ENCODE results near the gene TBL2.

DNA sequence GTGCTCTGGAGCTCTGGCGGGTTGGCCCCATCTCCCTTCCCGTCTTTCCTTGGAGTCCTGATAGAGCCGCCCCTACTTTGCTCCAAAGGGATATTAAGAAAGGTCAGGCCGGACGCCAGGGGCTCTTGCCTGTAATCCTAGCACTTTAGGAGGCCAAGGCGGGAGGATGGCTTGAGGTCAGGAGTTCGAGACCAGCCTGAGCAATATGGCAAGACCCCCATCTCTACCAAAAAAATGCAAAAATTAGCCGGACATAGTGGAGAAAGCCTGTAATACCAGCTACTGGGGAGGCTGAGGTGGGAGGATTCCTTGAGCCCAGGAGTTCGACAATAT is 46.3 kb upstream of the TBL2 start:
- TF ChIP-seq, protein P1, sequence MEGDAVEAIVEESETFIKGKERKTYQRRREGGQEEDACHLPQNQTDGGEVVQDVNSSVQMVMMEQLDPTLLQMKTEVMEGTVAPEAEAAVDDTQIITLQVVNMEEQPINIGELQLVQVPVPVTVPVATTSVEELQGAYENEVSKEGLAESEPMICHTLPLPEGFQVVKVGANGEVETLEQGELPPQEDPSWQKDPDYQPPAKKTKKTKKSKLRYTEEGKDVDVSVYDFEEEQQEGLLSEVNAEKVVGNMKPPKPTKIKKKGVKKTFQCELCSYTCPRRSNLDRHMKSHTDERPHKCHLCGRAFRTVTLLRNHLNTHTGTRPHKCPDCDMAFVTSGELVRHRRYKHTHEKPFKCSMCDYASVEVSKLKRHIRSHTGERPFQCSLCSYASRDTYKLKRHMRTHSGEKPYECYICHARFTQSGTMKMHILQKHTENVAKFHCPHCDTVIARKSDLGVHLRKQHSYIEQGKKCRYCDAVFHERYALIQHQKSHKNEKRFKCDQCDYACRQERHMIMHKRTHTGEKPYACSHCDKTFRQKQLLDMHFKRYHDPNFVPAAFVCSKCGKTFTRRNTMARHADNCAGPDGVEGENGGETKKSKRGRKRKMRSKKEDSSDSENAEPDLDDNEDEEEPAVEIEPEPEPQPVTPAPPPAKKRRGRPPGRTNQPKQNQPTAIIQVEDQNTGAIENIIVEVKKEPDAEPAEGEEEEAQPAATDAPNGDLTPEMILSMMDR (IDR thresholded peaks at IDR 0.05): no peak
- TF ChIP-seq POLR2A (IDR thresholded peaks at IDR 0.05): no peak

All from heart left ventricle (tissue), 13 donors.